Astrocyte of the cerebellum (primary cell): Measurements from ENCODE around the gene CDK5RAP3.
"Not testable (repeated sequence)": the region's sequence is repeated elsewhere in the genome, so short reads cannot be mapped to it uniquely, and the experiment has no call there.

Experiments
- DNase-seq: peaks from one replicate; pipeline ENCODE4 v3.0.0-alpha.2; 2011; ENCODE audit warnings: low read depth
- H3K4me3 ChIP-seq: 2 replicates; pipeline ENCODE4 v1.5.1; 2011; ENCODE audit warnings: mild to moderate bottlenecking, low read depth, low read length, moderate library complexity
- CTCF ChIP-seq: IDR thresholded peaks from 2 replicates; pipeline ENCODE4 v1.5.1; 2012; ENCODE audit warnings: low read length, low read depth, moderate library complexity, mild to moderate bottlenecking; ENCODE audit errors: missing control alignments
- in situ Hi-C: cut with HindIII; loops from 2 replicates; pipeline ENCODE4 v1.10.0; 2017; ENCODE audit warnings: low sequenced_read_pairs

Gene CDK5RAP3

GRCh38 chr17:47996201-47996600, 25.3 kb downstream of the CDK5RAP3 start:
- TF ChIP-seq CTCF = no peak
- H3K4me3 ChIP-seq = no peak overlapping the region
- no peak for DNase-seq
- in situ Hi-C loops = loop anchor here (5.0 kb wide), 1 partner anchor 44 kb away; no protein-coding TSS in a partner anchor

GRCh38 chr17:47997586-47997985, 26.7 kb downstream of the CDK5RAP3 start:
- no peak overlapping the region for H3K4me3 ChIP-seq
- in situ Hi-C loops = loop anchor here (5.0 kb wide), 1 partner anchor 45 kb away; no protein-coding TSS in a partner anchor
- no peak for TF ChIP-seq CTCF
- no peak for DNase-seq

GRCh38 chr17:47998044-47998443, 27.1 kb downstream of the CDK5RAP3 start:
- in situ Hi-C loops = loop anchor here (5.0 kb wide), 1 partner anchor 46 kb away; no protein-coding TSS in a partner anchor
- H3K4me3 ChIP-seq = no peak overlapping the region
- DNase-seq = no peak
- no peak for TF ChIP-seq CTCF

- TF ChIP-seq CTCF = no peak
- H3K4me3 ChIP-seq = no peak overlapping the region
- in situ Hi-C loops = loop anchor here (5.0 kb wide), 1 partner anchor 47 kb away; no protein-coding TSS in a partner anchor
- no peak for DNase-seq
These were observed 28.7 kb downstream of the CDK5RAP3 start for GRCh38 chr17:47999582-47999981.

- DNase-seq = no peak
- H3K4me3 ChIP-seq = no peak overlapping the region
- in situ Hi-C loops = no loop called here
- no peak for TF ChIP-seq CTCF
These were observed 30.3 kb downstream of the CDK5RAP3 start for GRCh38 chr17:48001197-48001596.

GRCh38 chr17:48001657-48002056, 30.7 kb downstream of the CDK5RAP3 start:
- H3K4me3 ChIP-seq, DNase-seq, in situ Hi-C loops: not testable (repeated sequence)

GRCh38 chr17:48002266-48002915, 31.5 kb downstream of the CDK5RAP3 start:
- no peak overlapping the region for H3K4me3 ChIP-seq
- TF ChIP-seq CTCF = no peak
- in situ Hi-C loops = no loop called here
- peak; percentile 71 for DNase-seq
